Measurements from ENCODE around the gene ZBTB46. TPM values are rescaled to one million over a fixed set of nuclear protein-coding genes. Genes with fewer than 3 reads are reported as not detected.

Gene ZBTB46
- polyA plus RNA-seq, 3 donors: 0.07 to 2.3 (median 0.37) TPM

DNA sequence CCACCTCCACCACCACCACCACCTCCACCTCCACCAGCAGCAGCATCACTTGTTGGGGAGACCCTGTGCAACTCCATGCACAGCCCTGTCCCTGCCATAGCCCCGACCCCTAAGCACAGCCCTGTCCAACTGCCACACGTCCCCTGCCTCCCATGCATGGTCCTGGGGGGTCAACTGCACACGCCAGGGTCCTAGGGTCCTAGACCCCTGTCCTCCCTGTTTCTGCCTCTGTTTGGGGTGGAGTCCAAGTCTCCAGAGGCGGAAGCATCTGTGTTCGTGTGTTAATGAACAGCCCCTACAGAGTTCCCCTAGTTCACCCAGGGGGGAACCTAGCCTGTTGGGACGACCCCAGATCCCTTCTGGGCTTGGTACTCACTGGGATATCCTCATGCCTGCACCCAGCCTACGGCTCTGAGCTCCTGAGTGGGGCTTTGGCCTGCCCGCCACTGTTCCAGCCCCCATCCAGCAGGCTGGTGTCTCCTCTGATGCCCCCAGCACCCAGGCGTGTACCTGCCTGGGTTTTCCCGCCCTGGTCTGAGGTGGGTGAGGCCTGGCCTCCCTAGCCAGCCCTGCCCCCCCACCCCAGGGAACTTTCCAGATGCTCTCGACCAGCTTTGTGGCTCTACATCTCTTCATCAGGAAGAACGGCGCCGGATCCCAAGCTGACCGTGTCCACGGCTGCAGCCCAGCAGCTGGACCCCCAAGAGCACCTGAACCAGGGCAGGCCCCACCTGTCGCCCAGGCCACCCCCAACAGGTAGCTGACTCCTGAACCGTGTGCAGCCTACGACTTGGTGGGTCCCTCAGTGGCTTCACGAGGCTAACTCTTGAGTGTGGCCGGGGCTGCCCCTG, 137.1 kb downstream of the ZBTB46 start:
- Histone ChIP-seq H3K27ac (ENCODE audit: low read depth in 1 of 2, low read length in 2 of 2) (no peak overlapping the region), H4K20me1 (ENCODE audit: insufficient read depth, low read length) (peaks cover 30% of the 10 kb centered on the region), H2AFZ (ENCODE audit: insufficient read depth, low read depth, low read length, poor library complexity, severe bottlenecking) (no peak overlapping the region), H3K9ac (ENCODE audit: insufficient read depth, low read length, poor library complexity, severe bottlenecking) (no peak overlapping the region), H3K4me1 (ENCODE audit: control insufficient read depth in 1 of 2, insufficient read depth in 2 of 2, low read length in 2 of 2) (peaks cover 16% of the 10 kb centered on the region in 2 donors), H3K27me3 (ENCODE audit: control insufficient read depth in 2 of 2, insufficient read depth in 2 of 2, low read length in 2 of 2) (peaks cover 0 to 12% of the 10 kb centered on the region in 2 donors), H3K79me2 (ENCODE audit: insufficient read depth, low read length) (no peaks in the 10 kb centered on the region), H3K36me3 (replicated peaks in 1 of 2; ENCODE audit: control insufficient read depth in 1 of 2, insufficient read depth in 2 of 2, low read length in 2 of 2) (peaks cover 0 to 11% of the 10 kb centered on the region in 2 donors), H3K4me3 (replicated peaks in 1 of 3; ENCODE audit: low read depth in 2 of 3, low read length in 3 of 3) (no peak overlapping the region), H3K9me3 (replicated peaks in 1 of 2; ENCODE audit: control insufficient read depth in 1 of 2, insufficient read depth in 1 of 2, low read length in 2 of 2) (no peaks in the 10 kb centered on the region), H3K4me2 (replicated peaks; ENCODE audit: extremely low read depth, low read length, poor library complexity, severe bottlenecking) (no peak overlapping the region)
- Mint-ChIP-seq H3K27me3 (ENCODE audit: low read depth in 3 of 3) (peaks cover 2 to 21% (median 3%) of the 10 kb centered on the region in 3 donors), H3K27ac (peak overlapping the region in 1 of 7 donors; percentile 5), H3K36me3 (peaks cover 5 to 13% of the 10 kb centered on the region in 2 donors), H3K9me3 (no peaks in the 10 kb centered on the region), H3K4me1 (peaks cover 16% of the 10 kb centered on the region), H3K4me3 (no peak overlapping the region)
- 98% methylated on average over 17 of the region's 21 CpGs for WGBS (ENCODE audit: insufficient coverage)
- TF ChIP-seq, protein P1, sequence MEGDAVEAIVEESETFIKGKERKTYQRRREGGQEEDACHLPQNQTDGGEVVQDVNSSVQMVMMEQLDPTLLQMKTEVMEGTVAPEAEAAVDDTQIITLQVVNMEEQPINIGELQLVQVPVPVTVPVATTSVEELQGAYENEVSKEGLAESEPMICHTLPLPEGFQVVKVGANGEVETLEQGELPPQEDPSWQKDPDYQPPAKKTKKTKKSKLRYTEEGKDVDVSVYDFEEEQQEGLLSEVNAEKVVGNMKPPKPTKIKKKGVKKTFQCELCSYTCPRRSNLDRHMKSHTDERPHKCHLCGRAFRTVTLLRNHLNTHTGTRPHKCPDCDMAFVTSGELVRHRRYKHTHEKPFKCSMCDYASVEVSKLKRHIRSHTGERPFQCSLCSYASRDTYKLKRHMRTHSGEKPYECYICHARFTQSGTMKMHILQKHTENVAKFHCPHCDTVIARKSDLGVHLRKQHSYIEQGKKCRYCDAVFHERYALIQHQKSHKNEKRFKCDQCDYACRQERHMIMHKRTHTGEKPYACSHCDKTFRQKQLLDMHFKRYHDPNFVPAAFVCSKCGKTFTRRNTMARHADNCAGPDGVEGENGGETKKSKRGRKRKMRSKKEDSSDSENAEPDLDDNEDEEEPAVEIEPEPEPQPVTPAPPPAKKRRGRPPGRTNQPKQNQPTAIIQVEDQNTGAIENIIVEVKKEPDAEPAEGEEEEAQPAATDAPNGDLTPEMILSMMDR (IDR thresholded peaks at IDR 0.05): no peak
- intact Hi-C loops (cut with micrococcal nuclease): no loop called here
- DNase-seq: no peak

Small RNAs within 50 kb of the gene (small RNA-seq; reads per million reads assigned to genes)
- not detected for gene LIME1 (ENCODE audit: insufficient read length, low read depth)
- gene TNFRSF6B (ENCODE audit: insufficient read length, low read depth): not detected

Other genes with a start within 250 kb of the ZBTB46 start
- gene GMEB2, start 204.2 kb downstream of the ZBTB46 start, polyA plus RNA-seq: 10 to 100 TPM in 1 of 3 donors, 1 to 10 TPM in 2; 2.7 to 11.7 (median 3.8) TPM
- gene STMN3, start 177.8 kb downstream of the ZBTB46 start, polyA plus RNA-seq: 1 to 10 TPM in 1 of 3 donors, under 1 TPM in 2; 0.10 to 8.1 (median 0.15) TPM
- gene RTEL1, start 173.0 kb downstream of the ZBTB46 start, polyA plus RNA-seq: 10 to 100 TPM in 1 of 3 donors, 1 to 10 TPM in 2; 1.0 to 15.5 (median 4.8) TPM
- gene TNFRSF6B, start 134.6 kb downstream of the ZBTB46 start, polyA plus RNA-seq: 1 to 10 TPM in 1 of 3 donors, not detected in 2; 6.5 TPM
- gene ARFRP1, start 123.3 kb downstream of the ZBTB46 start, polyA plus RNA-seq: 10 to 100 TPM; 18.2 to 31.1 (median 20.7) TPM
- 10 to 100 TPM; 24.2 to 58.6 (median 28.3) TPM for gene ZGPAT, start 123.2 kb downstream of the ZBTB46 start, polyA plus RNA-seq
- gene LIME1, start 94.6 kb downstream of the ZBTB46 start, polyA plus RNA-seq: 1 to 10 TPM in 1 of 3 donors, under 1 TPM in 2; 0.39 to 8.8 (median 0.62) TPM
- gene SLC2A4RG, start 91.5 kb downstream of the ZBTB46 start, polyA plus RNA-seq: 10 to 100 TPM in 1 of 3 donors, 1 to 10 TPM in 1, under 1 TPM in 1; 0.46 to 21.0 (median 1.5) TPM
- not detected for gene ABHD16B, start 30.2 kb upstream of the ZBTB46 start, polyA plus RNA-seq
- 100 to 1,000 TPM; 137 to 167 (median 144) TPM for gene TPD52L2, start 34.0 kb upstream of the ZBTB46 start, polyA plus RNA-seq
- gene DNAJC5, start 63.9 kb upstream of the ZBTB46 start, polyA plus RNA-seq: 10 to 100 TPM in 1 of 3 donors, 1 to 10 TPM in 2; 5.9 to 44.4 (median 7.4) TPM
- gene UCKL1, start 125.2 kb upstream of the ZBTB46 start, polyA plus RNA-seq: 10 to 100 TPM; 10.9 to 65.8 (median 14.5) TPM
- gene ZNF512B, start 138.7 kb upstream of the ZBTB46 start, polyA plus RNA-seq: 1 to 10 TPM in 1 of 3 donors, under 1 TPM in 1, not detected in 1; 0.10 to 2.6 TPM
- 1 to 10 TPM in 1 of 3 donors, under 1 TPM in 2; 0.34 to 2.4 (median 0.67) TPM for gene SAMD10, start 148.4 kb upstream of the ZBTB46 start, polyA plus RNA-seq
- 10 to 100 TPM; 29.1 to 47.7 (median 34.5) TPM for gene PRPF6, start 149.9 kb upstream of the ZBTB46 start, polyA plus RNA-seq
- gene C20orf204, start 204.9 kb upstream of the ZBTB46 start, polyA plus RNA-seq: under 1 TPM in 1 of 3 donors, not detected in 2; 0.20 TPM
- not detected for gene SOX18, start 218.4 kb upstream of the ZBTB46 start, polyA plus RNA-seq
- 10 to 100 TPM; 15.7 to 24.3 (median 16.0) TPM for gene TCEA2, start 231.9 kb upstream of the ZBTB46 start, polyA plus RNA-seq
- 100 to 1,000 TPM; 235 to 280 (median 244) TPM for gene RGS19, start 248.3 kb upstream of the ZBTB46 start, polyA plus RNA-seq
- gene OPRL1, start 248.8 kb upstream of the ZBTB46 start, polyA plus RNA-seq: 1 to 10 TPM; 7.0 to 9.0 (median 8.8) TPM